Posterior vena cava (tissue), 2 donors: ENCODE measurements around the gene MRPL1. TPM values are rescaled to one million over a fixed set of nuclear protein-coding genes. Genes with fewer than 3 reads are reported as not detected.
"Not testable (repeated sequence)": the region's sequence is repeated elsewhere in the genome, so short reads cannot be mapped to it uniquely, and the experiment has no call there.

Experiments used
- DNase-seq: peaks from one replicate; pipeline ENCODE4 v3.0.0-alpha.2; 2020; ENCODE audit warnings: low spot score
- intact Hi-C, 2 donors: fragments of 100-400 bp; cut with DNase I; formaldehyde crosslinking; loops; one replicate each; pipeline versions ENCODE4 v1.14.1 to v1.14.2; 2022 to 2023
- total RNA-seq, 2 donors: library from RNA; stranded (reverse); fragmentation: NEBNext Ultra II Directional; extraction: Animal tissue kit (Norgen Biotek cat#: 25700); gene quantifications; one replicate each; pipeline ENCODE4 v1.2.1, GENCODE V29; 2021
- donor health status: DM: yes; HTN: yes; CAD: no.
- donor health status: DM: yes; HTN: yes; CAD: no.

MRPL1 gene
- total RNA-seq, 2 donors from 2014 or later: 38.4 to 45.3 TPM

DNA sequence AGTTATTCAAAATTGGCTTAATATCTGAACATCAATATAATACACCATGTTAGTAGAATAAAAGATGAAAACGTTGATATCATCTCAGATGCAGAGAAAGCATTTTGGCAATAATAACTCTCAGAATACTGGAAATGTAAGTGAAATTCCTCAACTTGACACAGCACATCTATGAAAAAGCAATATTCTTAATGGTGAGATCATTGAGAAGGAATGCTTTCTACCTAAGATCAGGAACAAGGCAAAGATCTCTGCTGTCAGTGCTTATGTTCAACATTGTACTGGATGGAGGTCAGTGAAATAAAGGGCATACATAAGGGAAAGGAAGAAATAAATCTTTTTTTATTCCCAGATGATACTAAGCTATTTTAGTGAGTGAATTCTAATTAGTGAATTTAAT lies 40.6 kb downstream of the MRPL1 start:
- intact Hi-C loops: loop anchor here in 1 of 2 donors (10.0 kb wide), 1 partner anchor 1538 kb away; no protein-coding TSS in a partner anchor

DNA sequence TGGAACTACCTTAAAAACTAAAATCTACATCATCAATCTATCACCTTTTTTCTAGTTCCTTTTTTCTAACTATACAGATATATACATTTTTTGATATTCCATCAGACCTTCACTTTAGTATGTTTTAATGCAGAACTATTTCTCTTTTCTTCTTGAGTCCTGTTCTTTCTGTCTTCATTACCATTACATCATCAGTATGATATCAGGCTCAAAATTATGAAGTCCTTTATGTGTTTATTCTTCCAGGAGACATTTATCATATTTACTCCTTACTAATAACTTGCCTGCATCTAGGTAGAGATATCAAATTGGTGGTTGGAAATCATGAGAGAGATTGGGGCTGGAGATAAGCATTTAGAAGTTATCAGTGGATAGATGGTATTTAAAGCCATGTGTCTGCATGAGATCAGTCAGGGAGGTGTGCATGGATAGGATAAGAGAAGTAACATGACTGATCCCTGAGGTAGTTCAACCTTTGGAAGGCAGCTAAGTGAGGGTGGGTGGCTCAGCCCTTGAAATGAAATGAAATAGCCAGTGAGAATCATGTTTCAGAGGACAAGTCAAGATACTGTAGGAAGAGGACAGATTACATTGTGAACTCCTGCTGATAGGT lies 43.1 kb downstream of the MRPL1 start:
- DNase-seq: no peak
- intact Hi-C loops: loop anchor here in 1 of 2 donors (10.0 kb wide), 1 partner anchor 1541 kb away; no protein-coding TSS in a partner anchor

More for the DNA sequence above, 40.6 kb downstream of the MRPL1 start:
- no peak for DNase-seq

- DNase-seq: no peak
- intact Hi-C loops: no loop called here
These were observed 48.0 kb downstream of the MRPL1 start for GRCh38 chr4:77910676-77911075.

- intact Hi-C loops: no loop called here
- no peak for DNase-seq
These were observed 48.5 kb downstream of the MRPL1 start for GRCh38 chr4:77911091-77911490.

- DNase-seq: no peak
- intact Hi-C loops: no loop called here
These were observed 49.3 kb downstream of the MRPL1 start for GRCh38 chr4:77911842-77912450.

DNA sequence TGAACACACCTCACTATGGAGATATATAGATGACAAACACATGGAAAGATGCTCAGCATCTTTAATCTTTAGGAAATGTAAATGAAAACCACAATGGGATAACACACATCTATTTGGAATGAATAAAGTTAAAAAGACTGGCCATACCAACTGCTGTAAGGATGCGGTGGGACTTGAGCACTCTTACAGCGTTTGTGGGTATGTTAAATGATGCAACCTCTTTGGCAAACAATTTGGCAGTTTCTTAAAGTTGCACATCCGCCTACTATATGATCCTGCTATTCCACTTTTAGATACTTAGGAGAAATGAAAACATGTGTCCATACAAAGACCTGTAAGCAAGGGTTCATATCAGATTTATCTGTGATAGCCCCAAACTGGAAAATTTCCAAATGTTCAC lies 50.7 kb downstream of the MRPL1 start:
- intact Hi-C loops: no loop called here
- no peak for DNase-seq

- intact Hi-C loops: no loop called here
- DNase-seq: no peak
These were observed 54.4 kb downstream of the MRPL1 start for GRCh38 chr4:77917075-77917474.

- no peak for DNase-seq
- intact Hi-C loops: no loop called here
These were observed 55.0 kb downstream of the MRPL1 start for GRCh38 chr4:77917601-77918000.

GRCh38 chr4:77920371-77920770 lies 57.7 kb downstream of the MRPL1 start:
- intact Hi-C loops: no loop called here
- DNase-seq: no peak

DNA sequence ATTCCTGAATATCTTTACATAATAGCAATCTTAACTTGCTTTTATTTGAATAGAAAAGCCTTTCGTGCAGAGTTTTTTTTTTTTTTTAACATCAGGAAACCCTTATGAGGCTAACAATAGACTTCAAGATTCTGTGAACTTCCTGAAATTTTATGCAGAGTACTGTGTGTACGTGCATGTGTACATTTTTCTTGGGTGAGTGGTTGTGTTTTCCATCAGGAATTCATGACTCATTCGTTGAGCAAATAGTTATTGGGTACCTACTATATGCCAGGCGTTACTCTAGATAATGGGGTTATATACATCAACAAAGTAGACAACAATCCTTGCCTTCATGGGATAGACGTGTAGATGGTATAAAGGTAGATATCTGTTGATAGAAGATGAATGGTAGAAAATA lies 59.1 kb downstream of the MRPL1 start:
- intact Hi-C loops: no loop called here
- no peak for DNase-seq

DNA sequence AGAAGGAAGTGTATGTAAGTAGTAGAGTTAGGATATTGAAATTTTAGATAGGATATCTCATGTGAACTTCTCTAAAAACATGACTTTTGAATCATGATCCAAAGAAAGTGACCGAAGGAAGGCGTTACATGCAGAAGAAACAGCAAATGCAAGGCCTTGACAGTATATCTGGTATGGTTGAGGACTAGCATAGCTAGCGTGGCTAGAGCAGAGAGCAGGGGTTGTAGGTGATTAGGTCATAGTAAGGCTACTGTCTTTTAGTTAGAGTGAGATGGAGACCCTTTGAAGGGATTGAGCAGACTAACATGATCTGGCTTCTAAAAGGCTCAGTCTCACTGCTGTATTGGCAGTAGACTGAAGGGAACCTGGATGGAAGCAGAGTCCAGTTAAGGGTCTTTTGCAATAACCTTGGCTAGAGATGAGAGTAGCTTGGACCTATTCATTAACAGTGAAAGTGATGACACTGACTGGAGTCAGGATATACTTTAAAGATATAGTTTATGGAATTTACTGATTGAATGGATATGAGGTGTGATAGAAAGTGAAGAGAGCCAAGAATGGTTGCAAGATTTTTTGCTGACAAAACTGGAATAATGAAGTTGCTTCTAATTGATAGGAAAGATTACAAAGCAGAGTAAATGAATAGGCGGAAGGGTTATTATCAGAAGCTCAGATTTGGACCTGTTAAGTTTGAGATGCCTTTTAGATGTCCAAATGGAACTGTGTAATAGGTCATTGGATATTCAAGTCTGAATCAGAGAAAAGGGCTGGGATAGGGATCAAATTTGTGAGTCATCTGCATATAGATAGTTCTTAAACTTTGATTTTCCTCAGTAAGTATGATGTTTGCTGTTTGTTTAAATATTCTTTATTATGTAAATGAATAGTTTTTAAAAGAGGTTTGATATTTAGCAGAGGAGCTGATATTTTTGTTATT lies 59.8 kb downstream of the MRPL1 start:
- DNase-seq: no peak
- intact Hi-C loops: no loop called here

GRCh38 chr4:77927991-77928925 lies 65.6 kb downstream of the MRPL1 start:
- intact Hi-C loops: no loop called here
- DNase-seq: no peak

- no peak for DNase-seq
- intact Hi-C loops: no loop called here
These were observed 67.6 kb downstream of the MRPL1 start for GRCh38 chr4:77930154-77930639.

DNA sequence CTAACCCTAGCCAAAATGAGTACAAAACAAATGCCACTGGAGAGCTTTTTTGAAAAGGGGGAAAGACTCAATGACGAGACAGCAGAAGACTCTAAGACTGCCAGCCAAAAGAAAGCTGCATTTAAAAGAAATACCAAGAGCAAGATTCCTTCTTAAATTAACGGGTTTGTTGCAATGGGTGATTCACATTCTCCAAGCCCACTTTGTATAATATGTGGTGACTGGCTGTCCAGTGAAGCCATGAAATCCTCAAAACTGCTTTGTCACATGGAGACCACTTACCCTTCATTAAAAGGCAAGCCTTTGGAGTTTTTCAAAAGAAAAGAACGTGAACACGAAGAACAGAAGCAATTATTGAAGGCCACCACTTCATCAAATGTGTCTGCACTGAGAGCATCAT lies 68.2 kb downstream of the MRPL1 start:
- intact Hi-C loops: no loop called here
- no peak for DNase-seq

GRCh38 chr4:77931452-77932135 lies 69.0 kb downstream of the MRPL1 start:
- DNase-seq: no peak
- intact Hi-C loops: no loop called here

- no peak for DNase-seq
- intact Hi-C loops: no loop called here
These were observed 75.9 kb downstream of the MRPL1 start for GRCh38 chr4:77938560-77938959.

GRCh38 chr4:77945929-77946328 lies 83.3 kb downstream of the MRPL1 start:
- DNase-seq, intact Hi-C loops: not testable (repeated sequence)

DNA sequence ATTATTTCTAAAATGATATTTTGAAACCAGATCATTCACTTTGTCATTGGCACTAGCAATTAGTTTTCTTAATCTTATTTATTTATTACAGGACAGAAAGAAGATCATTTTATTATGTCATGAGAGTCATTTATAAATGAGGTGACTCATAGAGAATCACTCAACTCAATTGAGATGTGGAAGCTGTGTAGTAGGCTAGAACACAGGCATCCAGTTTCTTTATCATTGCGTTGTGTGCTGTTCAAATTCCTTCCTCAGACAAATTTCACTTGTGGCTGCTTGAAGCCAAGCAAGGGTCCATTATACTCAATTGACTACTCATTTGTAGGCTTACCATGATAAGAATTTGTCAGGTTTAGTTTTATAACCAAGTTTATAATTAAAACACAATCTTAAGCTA lies 87.6 kb downstream of the MRPL1 start:
- no peak for DNase-seq
- intact Hi-C loops: no loop called here
